GM23338 (cell line): ENCODE results near the gene NARS2.

Experiments used
- CREB1 ChIP-seq: fragments of 250-450 bp; sonication (Bioruptor Pico); IDR thresholded peaks from 2 replicates; pipeline ENCODE4 v1.5.0; 2020; ENCODE audit warnings: low read depth, mild to moderate bottlenecking, moderate library complexity
- EZH2 ChIP-seq: fragments of 200-600 bp; sonication (generic); IDR thresholded peaks from one replicate; pipeline ENCODE4 v1.8.0; 2017; ENCODE audit warnings: antibody characterized with exemption, mild to moderate bottlenecking, low read depth; ENCODE audit not compliant: unreplicated experiment
- EZH2phosphoT487 ChIP-seq: fragments of 200-600 bp; sonication (generic); IDR thresholded peaks from one replicate; pipeline ENCODE4 v1.8.1; 2018; ENCODE audit warnings: antibody characterized with exemption; ENCODE audit not compliant: unreplicated experiment
- JUNB ChIP-seq: IDR thresholded peaks from one replicate; pipeline ENCODE4 v1.6.1; 2016; ENCODE audit warnings: antibody characterized with exemption; ENCODE audit not compliant: unreplicated experiment
- POLR2AphosphoS5 ChIP-seq: IDR thresholded peaks from 2 replicates; pipeline ENCODE4 v1.6.1; 2016; ENCODE audit warnings: antibody characterized with exemption, low read depth
- STAT1 ChIP-seq: IDR thresholded peaks from one replicate; pipeline ENCODE4 v1.6.1; 2016; ENCODE audit warnings: antibody characterized with exemption; ENCODE audit not compliant: unreplicated experiment
- TF ChIP-seq, protein P1 (sequence below), 2 experiments: fragments of 200-600 bp in 1 of 2; sonication (generic) in 1 of 2; conservative IDR thresholded peaks; 2 replicates each; pipeline versions ENCODE4 v1.5.1 to v1.6.1; 2016 to 2017; ENCODE audit warnings: antibody characterized with exemption in 2 of 2, low read depth in 2 of 2, mild to moderate bottlenecking in 2 of 2, moderate library complexity in 1 of 2
- TF ChIP-seq, protein P2 (sequence below): IDR thresholded peaks from one replicate; pipeline ENCODE4 v1.6.1; 2018; ENCODE audit warnings: antibody characterized with exemption; ENCODE audit not compliant: unreplicated experiment

DNA sequence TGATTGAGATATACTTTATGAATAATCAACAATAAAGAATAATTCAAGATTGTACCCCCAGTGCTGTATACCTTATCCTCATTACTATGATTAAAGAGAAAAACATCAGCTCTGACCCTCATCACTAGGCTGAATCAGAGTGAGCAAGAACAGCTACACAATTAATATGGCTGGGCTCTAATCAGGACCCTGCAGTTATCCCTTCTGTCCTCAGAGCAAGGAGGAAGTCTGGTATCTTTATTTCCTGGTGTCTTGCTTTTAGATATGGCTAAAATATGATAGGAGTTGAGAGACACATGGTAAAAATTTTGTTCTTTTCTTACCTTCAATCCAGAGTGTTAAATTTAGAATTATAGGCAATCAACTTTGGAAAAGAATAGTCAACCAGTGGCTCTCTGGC, 128.5 kb downstream of the NARS2 start:
- TF ChIP-seq, protein P1, sequence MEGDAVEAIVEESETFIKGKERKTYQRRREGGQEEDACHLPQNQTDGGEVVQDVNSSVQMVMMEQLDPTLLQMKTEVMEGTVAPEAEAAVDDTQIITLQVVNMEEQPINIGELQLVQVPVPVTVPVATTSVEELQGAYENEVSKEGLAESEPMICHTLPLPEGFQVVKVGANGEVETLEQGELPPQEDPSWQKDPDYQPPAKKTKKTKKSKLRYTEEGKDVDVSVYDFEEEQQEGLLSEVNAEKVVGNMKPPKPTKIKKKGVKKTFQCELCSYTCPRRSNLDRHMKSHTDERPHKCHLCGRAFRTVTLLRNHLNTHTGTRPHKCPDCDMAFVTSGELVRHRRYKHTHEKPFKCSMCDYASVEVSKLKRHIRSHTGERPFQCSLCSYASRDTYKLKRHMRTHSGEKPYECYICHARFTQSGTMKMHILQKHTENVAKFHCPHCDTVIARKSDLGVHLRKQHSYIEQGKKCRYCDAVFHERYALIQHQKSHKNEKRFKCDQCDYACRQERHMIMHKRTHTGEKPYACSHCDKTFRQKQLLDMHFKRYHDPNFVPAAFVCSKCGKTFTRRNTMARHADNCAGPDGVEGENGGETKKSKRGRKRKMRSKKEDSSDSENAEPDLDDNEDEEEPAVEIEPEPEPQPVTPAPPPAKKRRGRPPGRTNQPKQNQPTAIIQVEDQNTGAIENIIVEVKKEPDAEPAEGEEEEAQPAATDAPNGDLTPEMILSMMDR (conservative IDR thresholded peaks at IDR 0.05; ENCODE audit: low read depth in 2 of 2): no peak
- TF ChIP-seq EZH2 (no peak), STAT1 (no peak), POLR2AphosphoS5 (no peak), CREB1 (CRISPR knock-in tag) (no peak), EZH2phosphoT487 (no peak), JUNB (no peak)
- TF ChIP-seq, protein P2, sequence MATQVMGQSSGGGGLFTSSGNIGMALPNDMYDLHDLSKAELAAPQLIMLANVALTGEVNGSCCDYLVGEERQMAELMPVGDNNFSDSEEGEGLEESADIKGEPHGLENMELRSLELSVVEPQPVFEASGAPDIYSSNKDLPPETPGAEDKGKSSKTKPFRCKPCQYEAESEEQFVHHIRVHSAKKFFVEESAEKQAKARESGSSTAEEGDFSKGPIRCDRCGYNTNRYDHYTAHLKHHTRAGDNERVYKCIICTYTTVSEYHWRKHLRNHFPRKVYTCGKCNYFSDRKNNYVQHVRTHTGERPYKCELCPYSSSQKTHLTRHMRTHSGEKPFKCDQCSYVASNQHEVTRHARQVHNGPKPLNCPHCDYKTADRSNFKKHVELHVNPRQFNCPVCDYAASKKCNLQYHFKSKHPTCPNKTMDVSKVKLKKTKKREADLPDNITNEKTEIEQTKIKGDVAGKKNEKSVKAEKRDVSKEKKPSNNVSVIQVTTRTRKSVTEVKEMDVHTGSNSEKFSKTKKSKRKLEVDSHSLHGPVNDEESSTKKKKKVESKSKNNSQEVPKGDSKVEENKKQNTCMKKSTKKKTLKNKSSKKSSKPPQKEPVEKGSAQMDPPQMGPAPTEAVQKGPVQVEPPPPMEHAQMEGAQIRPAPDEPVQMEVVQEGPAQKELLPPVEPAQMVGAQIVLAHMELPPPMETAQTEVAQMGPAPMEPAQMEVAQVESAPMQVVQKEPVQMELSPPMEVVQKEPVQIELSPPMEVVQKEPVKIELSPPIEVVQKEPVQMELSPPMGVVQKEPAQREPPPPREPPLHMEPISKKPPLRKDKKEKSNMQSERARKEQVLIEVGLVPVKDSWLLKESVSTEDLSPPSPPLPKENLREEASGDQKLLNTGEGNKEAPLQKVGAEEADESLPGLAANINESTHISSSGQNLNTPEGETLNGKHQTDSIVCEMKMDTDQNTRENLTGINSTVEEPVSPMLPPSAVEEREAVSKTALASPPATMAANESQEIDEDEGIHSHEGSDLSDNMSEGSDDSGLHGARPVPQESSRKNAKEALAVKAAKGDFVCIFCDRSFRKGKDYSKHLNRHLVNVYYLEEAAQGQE: no peak
